Keratinocyte (primary cell): Measurements from ENCODE around the gene NLK. TPM values are rescaled to one million over a fixed set of nuclear protein-coding genes. Genes with fewer than 3 reads are reported as not detected.

ENCODE experiments used
- DNase-seq: peaks from one replicate; pipeline ENCODE4 v3.0.0-alpha.2; 2011; ENCODE audit warnings: low read depth, missing footprints, low spot score
- FAIRE-seq: peaks from 2 replicates; lab custom pipeline; 2011; peaks lifted over from hg19 to GRCh38; lab: Jason Lieb, UNC
- H2AFZ ChIP-seq: 2 replicates; pipeline ENCODE4 v1.6.0; 2012; ENCODE audit warnings: low read length, control low read depth, inconsistent platforms; ENCODE audit not compliant: control insufficient read depth
- H3K27ac ChIP-seq: 2 replicates; pipeline ENCODE4 v1.5.1; 2011; ENCODE audit warnings: low read length; ENCODE audit not compliant: control insufficient read depth, insufficient read depth
- H3K27me3 ChIP-seq: 3 replicates; pipeline ENCODE4 v1.6.0; 2011; ENCODE audit warnings: low read length; ENCODE audit not compliant: control insufficient read depth, insufficient read depth; ENCODE audit errors: extremely low read depth
- H3K36me3 ChIP-seq, 2 experiments: 2 replicates in 1 of 2; 3 replicates in 1 of 2; pipeline ENCODE4 v1.5.1; 2011; ENCODE audit warnings: low read length in 2 of 2, mild to moderate bottlenecking in 1 of 2; ENCODE audit not compliant: control insufficient read depth in 2 of 2, insufficient read depth in 2 of 2; ENCODE audit errors: extremely low read depth in 1 of 2
- H3K4me1 ChIP-seq: 3 replicates; pipeline ENCODE4 v1.5.1; 2011; ENCODE audit warnings: low read length; ENCODE audit not compliant: control insufficient read depth, insufficient read depth; ENCODE audit errors: extremely low read depth
- H3K4me2 ChIP-seq: 3 replicates; pipeline ENCODE4 v1.6.0; 2011; ENCODE audit warnings: low read depth, low read length; ENCODE audit not compliant: control insufficient read depth, insufficient read depth; ENCODE audit errors: extremely low read depth
- H3K4me3 ChIP-seq, 3 experiments: fragments of 200-600 bp in 1 of 3; sonication (generic) in 1 of 3; 2 replicates in 2 of 3; 3 replicates in 1 of 3; pipeline ENCODE4 v1.5.1; 2011 to 2016; ENCODE audit warnings: low read length in 3 of 3, mild to moderate bottlenecking in 3 of 3, control low read depth in 2 of 3, inconsistent platforms in 1 of 3, low read depth in 1 of 3, mixed read lengths in 1 of 3, mixed run types in 1 of 3, moderate library complexity in 1 of 3; ENCODE audit not compliant: control insufficient read depth in 2 of 3, insufficient read depth in 2 of 3; ENCODE audit errors: extremely low read depth in 1 of 3
- H3K79me2 ChIP-seq: 2 replicates; pipeline ENCODE4 v1.6.0; 2012; ENCODE audit warnings: low read length; ENCODE audit not compliant: control insufficient read depth, insufficient read depth
- H3K9ac ChIP-seq: 3 replicates; pipeline ENCODE4 v1.6.0; 2011; ENCODE audit warnings: low read length; ENCODE audit not compliant: control insufficient read depth, insufficient read depth; ENCODE audit errors: extremely low read depth
- H3K9me1 ChIP-seq: 3 replicates; pipeline ENCODE4 v1.6.0; 2011; ENCODE audit warnings: low read length; ENCODE audit not compliant: control insufficient read depth, insufficient read depth; ENCODE audit errors: extremely low read depth
- H3K9me3 ChIP-seq: 2 replicates; pipeline ENCODE4 v1.5.1; 2012; ENCODE audit warnings: low read depth, low read length; ENCODE audit not compliant: control insufficient read depth
- H4K20me1 ChIP-seq: 3 replicates; pipeline ENCODE4 v1.6.0; 2011; ENCODE audit warnings: low read length; ENCODE audit not compliant: control insufficient read depth, insufficient read depth; ENCODE audit errors: extremely low read depth
- CTCF ChIP-seq, 3 experiments: IDR thresholded peaks in 1 of 3; conservative IDR thresholded peaks in 1 of 3; optimal IDR thresholded peaks in 1 of 3; 2 replicates in 2 of 3; 3 replicates in 1 of 3; pipeline versions ENCODE3 to v1.5.1; 2011; ENCODE audit warnings: low read length in 3 of 3, mild to moderate bottlenecking in 3 of 3, moderate library complexity in 2 of 3, control low read depth in 1 of 3, inconsistent platforms in 1 of 3; ENCODE audit not compliant: insufficient read depth in 2 of 3; ENCODE audit errors: extremely low read depth in 1 of 3
- EZH2 ChIP-seq: IDR thresholded peaks from one replicate; pipeline ENCODE4 v1.6.1; 2012; ENCODE audit warnings: inconsistent platforms, mild to moderate bottlenecking, low read length, moderate library complexity
- dilution Hi-C: fragments of 300-500 bp; cut with MboI; formaldehyde crosslinking; loops from one replicate; pipeline ENCODE4 v1.7.0; 2020; ENCODE audit warnings: low sequenced_read_pairs; ENCODE audit not compliant: extremely low pct_ligation_motif_present
- polyA plus RNA-seq, 5 experiments: library from polyadenylated mRNA; depleted of rRNA in 3 of 5; stranded (reverse) in 3 of 5; stranded (forward) in 1 of 5; unstranded in 1 of 5; fragments of >200 nt; gene quantifications; 1 replicate in 1 of 5; 2 replicates in 3 of 5; 3 replicates in 1 of 5; pipeline versions ENCODE4 v1.2.1 to v1.2.3, GENCODE V29; 2011 to 2012; ENCODE audit warnings: missing spikeins in 2 of 5, low read depth in 1 of 5, low replicate concordance in 1 of 5

NLK gene
- polyA plus RNA-seq, 1 donor (not counting 4 experiments of a cell fraction or from before 2014, with no cell fraction given): 20.9 TPM

GRCh38 chr17:28047806-28048205, 5.3 kb downstream of the NLK start:
- dilution Hi-C loops: no loop called here
- DNase-seq (no peak), FAIRE-seq (no peak)
- no peak overlapping the region for H3K4me3 ChIP-seq
- peaks cover 3 to 12% of the 10 kb centered on the region in 2 experiments for H3K36me3 ChIP-seq
- H3K9me3 ChIP-seq: no peaks in the 10 kb centered on the region
- peaks cover 2% of the 10 kb centered on the region for H4K20me1 ChIP-seq
- H3K4me2 ChIP-seq: no peak overlapping the region
- no peak overlapping the region for H2AFZ ChIP-seq
- H3K27ac ChIP-seq: no peak overlapping the region
- peaks cover 18% of the 10 kb centered on the region for H3K4me1 ChIP-seq
- H3K79me2 ChIP-seq: peaks cover 92% of the 10 kb centered on the region
- no peaks in the 10 kb centered on the region for H3K27me3 ChIP-seq
- H3K9ac ChIP-seq: no peak overlapping the region
- TF ChIP-seq EZH2: no peak
- TF ChIP-seq CTCF (optimal IDR thresholded peaks at IDR 0.05 in 1 of 3, IDR thresholded peaks at IDR 0.05 in 1 of 3, conservative IDR thresholded peaks at IDR 0.05 in 1 of 3; ENCODE audit: extremely low read depth in 1 of 3, insufficient read depth in 2 of 3, low read length in 3 of 3): no peak
- no peaks in the 10 kb centered on the region for H3K9me1 ChIP-seq

- no peak overlapping the region for H3K4me3 ChIP-seq
- no peak for TF ChIP-seq EZH2
- TF ChIP-seq CTCF (optimal IDR thresholded peaks at IDR 0.05 in 1 of 3, IDR thresholded peaks at IDR 0.05 in 1 of 3, conservative IDR thresholded peaks at IDR 0.05 in 1 of 3; ENCODE audit: extremely low read depth in 1 of 3, insufficient read depth in 2 of 3, low read length in 3 of 3): no peak
- peaks cover 5% of the 10 kb centered on the region for H4K20me1 ChIP-seq
- no peak overlapping the region for H3K27ac ChIP-seq
- H2AFZ ChIP-seq: no peak overlapping the region
- peaks cover 9% of the 10 kb centered on the region for H3K4me1 ChIP-seq
- no peak overlapping the region for H3K9ac ChIP-seq
- H3K9me1 ChIP-seq: no peaks in the 10 kb centered on the region
- H3K36me3 ChIP-seq: peaks cover 0 to 6% of the 10 kb centered on the region in 2 experiments
- no peak overlapping the region for H3K4me2 ChIP-seq
- peaks cover 93% of the 10 kb centered on the region for H3K79me2 ChIP-seq
- FAIRE-seq (no peak), DNase-seq (no peak)
- H3K9me3 ChIP-seq: no peaks in the 10 kb centered on the region
- H3K27me3 ChIP-seq: no peaks in the 10 kb centered on the region
- dilution Hi-C loops: no loop called here
These were observed 6.6 kb downstream of the NLK start for GRCh38 chr17:28049071-28049470.
